HG03558 (cell line): ENCODE results near the gene RALGAPA2.

ENCODE experiments used
- ATAC-seq: cut with Tn5 transposase; IDR thresholded peaks from one replicate; pipeline ENCODE4 v1.9.1; 2021; ENCODE audit warnings: moderate number of reproducible peaks; ENCODE audit not compliant: unreplicated experiment; ENCODE audit errors: extremely low read depth

RALGAPA2 gene

GRCh38 chr20:20637998-20638725, 74.3 kb downstream of the RALGAPA2 start:
- ATAC-seq: no peak

- ATAC-seq: no peak
Measured at GRCh38 chr20:20635006-20635405, 77.4 kb downstream of the RALGAPA2 start.

- ATAC-seq: no peak
Measured at GRCh38 chr20:20632644-20633043, 79.8 kb downstream of the RALGAPA2 start.

GRCh38 chr20:20630551-20630950, 81.9 kb downstream of the RALGAPA2 start:
- ATAC-seq: no peak

GRCh38 chr20:20629556-20630188, 82.8 kb downstream of the RALGAPA2 start:
- no peak for ATAC-seq

GRCh38 chr20:20628314-20628713, 84.1 kb downstream of the RALGAPA2 start:
- no peak for ATAC-seq

GRCh38 chr20:20627471-20627870, 85.0 kb downstream of the RALGAPA2 start:
- ATAC-seq: no peak

- ATAC-seq: no peak
Measured at GRCh38 chr20:20624914-20625313, 87.5 kb downstream of the RALGAPA2 start.

- no peak for ATAC-seq
Measured at GRCh38 chr20:20621195-20621594, 91.2 kb downstream of the RALGAPA2 start.

GRCh38 chr20:20614391-20614790, 98.1 kb downstream of the RALGAPA2 start:
- ATAC-seq: no peak

GRCh38 chr20:20612251-20612650, 100.2 kb downstream of the RALGAPA2 start:
- ATAC-seq: no peak

GRCh38 chr20:20611167-20611566, 101.3 kb downstream of the RALGAPA2 start:
- no peak for ATAC-seq

- no peak for ATAC-seq
Measured at GRCh38 chr20:20609522-20609921, 102.9 kb downstream of the RALGAPA2 start.

GRCh38 chr20:20608641-20609040, 103.8 kb downstream of the RALGAPA2 start:
- ATAC-seq: no peak

- no peak for ATAC-seq
Measured at GRCh38 chr20:20608041-20608440, 104.4 kb downstream of the RALGAPA2 start.

- no peak for ATAC-seq
Measured at GRCh38 chr20:20606881-20607280, 105.6 kb downstream of the RALGAPA2 start.

- ATAC-seq: no peak
Measured at GRCh38 chr20:20606050-20606449, 106.4 kb downstream of the RALGAPA2 start.

- no peak for ATAC-seq
Measured at GRCh38 chr20:20604907-20605306, 107.5 kb downstream of the RALGAPA2 start.

GRCh38 chr20:20604357-20604756, 108.1 kb downstream of the RALGAPA2 start:
- ATAC-seq: no peak

GRCh38 chr20:20603339-20603990, 109.0 kb downstream of the RALGAPA2 start:
- peak; percentile 93 for ATAC-seq

- no peak for ATAC-seq
Measured at GRCh38 chr20:20597966-20598365, 114.5 kb downstream of the RALGAPA2 start.
